ENCODE measurements around the gene REC114. TPM values are rescaled to one million over a fixed set of nuclear protein-coding genes. Genes with fewer than 3 reads are reported as not detected.
"Not testable (repeated sequence)": the region's sequence is repeated elsewhere in the genome, so short reads cannot be mapped to it uniquely, and the experiment has no call there.

Gene REC114
- total RNA-seq, 1 donor from 2014 or later, result 0.84 TPM

- intact Hi-C loops (cut with micrococcal nuclease), result no loop called here
- ATAC-seq (peak; percentile 95), DNase-seq (peak; percentile 60)
Measured at GRCh38 chr15:73517566-73517965, 74.6 kb downstream of the REC114 start.

GRCh38 chr15:73518180-73518862 is 75.4 kb downstream of the REC114 start:
- intact Hi-C loops (cut with micrococcal nuclease), result no loop called here
- DNase-seq (peak; percentile 47), ATAC-seq (peak; percentile 67)

- no peak for ATAC-seq
- no peak for DNase-seq
- intact Hi-C loops (cut with micrococcal nuclease), result no loop called here
Measured at GRCh38 chr15:73518876-73519733, 76.1 kb downstream of the REC114 start.

GRCh38 chr15:73522011-73522410 is 79.0 kb downstream of the REC114 start:
- ATAC-seq (no peak), DNase-seq (no peak)
- intact Hi-C loops (cut with micrococcal nuclease), result no loop called here

GRCh38 chr15:73524919-73525318 is 82.0 kb downstream of the REC114 start:
- DNase-seq, result no peak
- intact Hi-C loops (cut with micrococcal nuclease), result no loop called here
- ATAC-seq, result no peak

GRCh38 chr15:73527598-73527997 is 84.6 kb downstream of the REC114 start:
- intact Hi-C loops (cut with micrococcal nuclease), result no loop called here
- DNase-seq, result no peak
- ATAC-seq, result no peak

- intact Hi-C loops (cut with micrococcal nuclease), result no loop called here
- no peak for DNase-seq
- no peak for ATAC-seq
Measured at GRCh38 chr15:73530649-73531048, 87.7 kb downstream of the REC114 start.

GRCh38 chr15:73538123-73538522 is 95.2 kb downstream of the REC114 start:
- ATAC-seq (no peak), DNase-seq (no peak)
- intact Hi-C loops (cut with micrococcal nuclease), result no loop called here

- ATAC-seq (no peak), DNase-seq (no peak)
- intact Hi-C loops (cut with micrococcal nuclease), result no loop called here
Measured at GRCh38 chr15:73538563-73539211, 95.7 kb downstream of the REC114 start.

GRCh38 chr15:73539212-73540128 is 96.5 kb downstream of the REC114 start:
- ATAC-seq (no peak), DNase-seq (no peak)
- intact Hi-C loops (cut with micrococcal nuclease), result loop anchor here (10.0 kb wide), 1 partner anchor 225 kb away; no protein-coding TSS in a partner anchor

GRCh38 chr15:73540161-73540560 is 97.2 kb downstream of the REC114 start:
- no peak for DNase-seq
- intact Hi-C loops (cut with micrococcal nuclease), result loop anchor here (10.0 kb wide), 1 partner anchor 225 kb away; no protein-coding TSS in a partner anchor
- ATAC-seq, result no peak

GRCh38 chr15:73541479-73541878 is 98.5 kb downstream of the REC114 start:
- DNase-seq (no peak), ATAC-seq (no peak)
- intact Hi-C loops (cut with micrococcal nuclease), result loop anchor here (10.0 kb wide), 1 partner anchor 227 kb away; no protein-coding TSS in a partner anchor

GRCh38 chr15:73548925-73549324 is 106.0 kb downstream of the REC114 start:
- ATAC-seq, DNase-seq: not testable (repeated sequence)
- intact Hi-C loops (cut with micrococcal nuclease), result loop anchor here (10.0 kb wide), 1 partner anchor 234 kb away; no protein-coding TSS in a partner anchor

GRCh38 chr15:73550190-73550589 is 107.2 kb downstream of the REC114 start:
- DNase-seq, result no peak
- ATAC-seq, result no peak
- intact Hi-C loops (cut with micrococcal nuclease), result no loop called here

GRCh38 chr15:73555080-73555479 is 112.1 kb downstream of the REC114 start:
- ATAC-seq (no peak), DNase-seq (no peak)
- intact Hi-C loops (cut with micrococcal nuclease), result no loop called here

GRCh38 chr15:73558529-73558928 is 115.6 kb downstream of the REC114 start:
- no peak for DNase-seq
- no peak for ATAC-seq
- intact Hi-C loops (cut with micrococcal nuclease), result no loop called here

GRCh38 chr15:73560501-73561117 is 117.6 kb downstream of the REC114 start:
- ATAC-seq (peak; percentile 52), DNase-seq (no peak)
- intact Hi-C loops (cut with micrococcal nuclease), result loop anchor here (5.0 kb wide), 1 partner anchor 77 kb away; no protein-coding TSS in a partner anchor

- intact Hi-C loops (cut with micrococcal nuclease), result loop anchor here (5.0 kb wide), 1 partner anchor 73 kb away; no protein-coding TSS in a partner anchor
- DNase-seq, result no peak
- ATAC-seq, result peak; percentile 53
Measured at GRCh38 chr15:73564255-73564654, 121.3 kb downstream of the REC114 start.
